ENCODE results near the gene ATP9A.
"Not testable (repeated sequence)": the region's sequence is repeated elsewhere in the genome, so short reads cannot be mapped to it uniquely, and the experiment has no call there.

ATP9A gene

DNA sequence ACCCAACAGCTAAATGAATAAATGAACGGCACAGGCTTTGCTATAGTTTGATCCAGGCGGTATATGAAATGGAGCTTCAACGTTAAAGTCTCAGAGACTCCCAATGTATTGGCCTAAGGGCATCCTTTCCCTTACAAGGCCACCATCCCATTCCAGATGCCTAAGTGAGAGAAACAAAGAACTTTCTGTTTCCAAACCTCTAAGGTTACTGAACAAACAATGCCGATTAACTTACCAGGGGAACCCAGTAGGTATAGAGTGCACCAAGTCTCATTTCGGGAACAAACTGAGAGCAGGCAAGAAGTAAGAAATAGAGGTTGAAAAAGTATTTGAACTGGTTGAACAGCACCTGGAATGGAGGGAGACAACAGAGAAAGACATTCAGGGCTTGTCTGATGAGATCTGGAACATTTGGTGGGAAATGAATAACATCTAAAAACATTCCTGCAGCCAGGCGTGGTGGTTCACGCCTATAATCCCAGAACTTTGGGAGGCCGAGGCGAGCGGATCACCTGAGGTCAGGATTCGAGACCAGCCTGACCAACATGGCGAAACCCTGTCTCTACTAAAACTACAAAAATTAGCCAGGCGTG, 42.5 kb downstream of the ATP9A start:
- DNase-seq: no peak

DNA sequence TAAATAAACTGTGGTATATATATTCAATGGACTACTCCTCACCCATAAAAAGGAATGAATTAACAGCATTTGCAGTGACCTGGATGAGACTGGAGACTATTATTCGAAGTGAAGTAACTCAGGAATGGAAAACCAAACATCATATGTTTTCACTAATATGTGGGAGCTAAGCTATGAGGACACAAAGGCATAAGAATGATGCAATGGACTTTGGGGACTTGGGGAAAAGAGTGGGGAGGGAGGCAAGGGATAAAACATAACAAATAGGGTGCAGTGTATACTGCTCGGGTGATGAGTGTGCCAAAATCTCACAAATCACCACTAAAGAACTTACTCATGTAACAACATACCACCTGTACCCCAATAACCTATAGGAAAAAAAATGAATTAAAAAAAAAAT, 45.2 kb downstream of the ATP9A start:
- not testable (repeated sequence) for DNase-seq

DNA sequence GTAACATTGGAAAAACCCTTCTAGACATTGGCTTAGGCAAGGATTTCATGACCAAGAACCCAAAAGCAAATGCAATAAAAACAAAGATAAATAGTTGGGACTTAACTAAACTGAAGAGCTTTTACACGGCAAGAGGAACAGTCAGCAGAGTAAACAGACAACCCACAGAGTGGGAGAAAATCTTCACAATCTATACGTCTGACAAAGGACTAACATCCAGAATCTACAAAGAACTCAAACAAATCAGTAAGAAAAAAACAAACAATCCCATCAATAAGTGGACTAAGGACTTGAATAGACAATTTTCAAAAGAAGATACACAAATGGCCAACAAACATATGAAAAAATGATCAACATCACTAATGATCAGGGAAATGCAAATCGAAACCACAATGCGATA, 45.9 kb downstream of the ATP9A start:
- DNase-seq: not testable (repeated sequence)

DNA sequence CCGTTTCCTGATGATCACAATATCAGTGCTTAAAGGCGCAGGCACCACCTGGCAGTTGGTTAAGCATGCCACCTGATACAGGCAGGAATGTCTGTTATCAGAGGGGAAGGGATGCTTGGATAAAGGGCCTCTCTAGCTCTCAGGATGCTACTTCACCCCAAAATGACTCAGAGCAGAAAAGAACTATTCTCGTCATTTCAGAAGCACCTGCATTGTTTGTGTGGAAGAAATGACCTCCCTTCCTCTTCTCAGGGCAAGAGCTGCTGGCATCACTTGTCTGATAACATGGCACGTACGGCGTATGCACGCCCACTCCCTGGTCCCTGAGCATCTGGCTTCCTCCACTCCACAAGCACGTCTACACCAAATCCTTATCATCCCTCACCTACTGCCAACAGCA, 47.3 kb downstream of the ATP9A start:
- no peak for DNase-seq

DNA sequence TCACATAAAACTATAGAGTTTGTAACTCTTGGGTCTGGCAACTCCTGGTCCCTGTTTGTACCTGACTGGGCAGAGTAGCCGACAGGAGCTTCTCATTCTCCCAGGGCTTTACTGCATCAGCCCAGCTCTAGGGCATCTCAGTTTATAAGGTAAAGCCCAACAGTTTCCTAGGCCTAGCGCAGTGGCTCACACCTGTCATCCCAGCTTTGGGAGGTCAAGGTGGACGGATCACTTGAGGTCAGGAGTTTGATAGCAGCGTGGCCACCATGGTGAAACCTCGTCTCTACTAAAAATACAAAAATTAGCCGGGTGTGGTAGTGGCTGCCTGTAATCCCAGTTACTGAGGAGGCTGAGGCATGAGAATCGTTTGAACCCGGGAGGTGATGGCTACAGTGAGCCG, 47.8 kb downstream of the ATP9A start:
- DNase-seq: no peak

DNA sequence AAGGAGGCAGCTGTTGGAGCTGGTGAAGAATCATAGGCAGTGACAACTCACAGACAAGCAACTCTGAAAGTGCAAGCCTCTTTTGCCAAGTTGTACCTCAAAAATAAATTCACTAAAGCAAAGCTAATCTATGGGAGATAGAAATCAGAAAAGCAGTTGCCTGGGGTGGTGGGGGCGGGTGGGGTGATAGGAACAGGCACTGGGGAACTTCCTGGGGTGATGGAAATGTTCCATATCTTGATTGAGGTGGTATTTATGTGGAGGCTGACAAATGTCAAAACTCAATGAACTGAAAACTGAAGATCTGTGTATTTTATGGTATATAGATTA, 52.4 kb downstream of the ATP9A start:
- no peak for DNase-seq

DNA sequence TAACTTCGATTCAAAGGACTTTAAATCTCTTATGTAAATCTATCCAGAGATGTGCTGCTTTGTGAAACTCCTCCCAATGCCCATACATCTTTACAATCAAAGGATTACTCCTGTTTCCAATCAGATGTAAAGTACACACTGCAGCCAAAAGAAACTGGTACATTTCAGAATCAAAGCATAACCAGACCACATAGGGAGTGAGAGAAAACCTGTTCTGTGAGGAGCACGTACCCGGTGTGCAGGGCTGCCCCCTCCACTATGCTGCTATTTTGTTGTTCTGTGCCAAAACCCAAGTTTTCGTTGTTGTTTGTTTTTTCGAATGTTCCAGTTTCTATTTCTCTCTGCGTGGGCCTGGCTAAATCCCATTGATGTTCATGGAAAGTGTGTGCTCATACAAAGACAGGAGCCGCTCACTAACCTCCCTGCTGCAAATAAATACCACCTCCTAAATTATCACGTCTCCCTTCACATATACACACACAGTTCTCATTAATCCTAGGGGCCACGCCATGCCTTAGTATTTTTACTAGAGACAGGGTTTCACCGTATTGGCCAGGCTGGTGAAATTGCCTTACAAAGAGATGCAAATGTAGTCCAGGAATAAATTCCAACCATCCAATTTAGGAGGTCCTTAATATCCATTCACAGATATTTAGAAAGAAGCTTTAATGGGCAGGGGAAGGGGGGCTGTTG, 52.9 kb downstream of the ATP9A start:
- no peak for DNase-seq

DNA sequence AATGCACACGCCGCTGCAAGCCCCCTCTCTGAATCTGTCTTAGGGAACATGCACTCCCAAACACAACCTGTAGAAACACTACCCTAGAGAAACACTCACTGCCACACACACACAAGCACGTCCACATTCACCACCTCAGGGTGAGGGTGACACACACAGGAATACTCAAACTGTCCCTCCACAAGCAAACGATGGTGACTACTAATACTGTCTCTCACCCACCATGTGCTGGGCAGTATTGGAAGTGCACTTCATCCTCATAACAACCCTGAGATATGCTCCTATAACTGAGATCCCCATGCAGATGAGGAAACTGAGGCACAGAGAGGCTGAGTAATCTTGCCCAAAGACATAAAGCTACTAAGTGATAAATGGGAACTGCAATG, 55.0 kb downstream of the ATP9A start:
- no peak for DNase-seq

DNA sequence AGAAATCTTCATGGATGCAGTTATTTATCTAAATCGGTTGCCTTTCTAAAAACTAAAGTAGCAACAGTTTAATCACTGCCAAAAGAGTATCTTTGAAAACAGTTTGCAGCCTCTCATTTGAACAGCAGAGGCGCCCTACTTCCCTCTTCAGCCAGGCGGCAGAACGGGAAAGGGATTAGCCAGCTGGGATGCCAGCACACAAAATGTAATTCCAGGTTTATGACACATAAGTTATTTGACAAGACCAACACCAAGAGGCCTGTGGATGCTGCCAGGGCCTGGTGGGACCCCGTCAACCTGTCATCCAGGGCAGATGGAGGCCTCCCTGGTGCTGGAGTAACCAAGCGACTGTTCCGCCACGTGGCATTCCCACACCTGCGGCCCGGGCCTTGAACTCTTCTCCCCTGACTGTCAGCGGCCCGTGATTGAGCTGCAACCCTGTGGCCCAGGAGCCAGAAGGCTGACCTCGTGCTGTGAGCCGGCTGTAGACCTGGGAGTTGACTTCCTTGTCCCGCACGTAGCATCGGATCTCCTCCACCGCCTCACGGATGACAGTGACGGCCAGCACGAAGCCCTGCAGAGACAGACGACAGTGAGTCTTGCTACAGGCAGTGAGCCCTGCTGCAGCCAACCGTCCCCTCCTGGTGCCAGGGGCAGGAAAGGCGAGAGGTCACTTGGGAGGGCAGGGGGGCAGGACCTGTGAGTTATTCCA, 55.5 kb downstream of the ATP9A start:
- DNase-seq: no peak

DNA sequence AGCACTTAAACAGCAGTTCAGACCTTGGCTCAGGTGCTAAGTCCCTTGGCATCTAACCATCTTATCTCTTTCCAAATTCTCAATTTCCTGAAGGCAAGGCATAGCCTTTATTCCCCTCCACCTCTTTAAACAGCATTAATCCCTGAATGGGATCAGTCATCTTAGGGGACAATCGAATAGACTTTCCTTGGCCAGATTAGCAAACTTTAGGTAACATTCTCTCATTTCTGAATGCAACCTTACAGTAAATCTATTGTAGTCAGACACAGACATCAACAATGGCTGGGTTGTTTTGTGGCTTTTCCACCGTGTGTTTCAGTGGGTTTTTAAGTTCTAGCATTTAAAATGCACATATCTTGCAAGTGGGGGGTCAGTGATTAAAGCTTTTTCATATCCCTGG, 56.8 kb downstream of the ATP9A start:
- no peak for DNase-seq

DNA sequence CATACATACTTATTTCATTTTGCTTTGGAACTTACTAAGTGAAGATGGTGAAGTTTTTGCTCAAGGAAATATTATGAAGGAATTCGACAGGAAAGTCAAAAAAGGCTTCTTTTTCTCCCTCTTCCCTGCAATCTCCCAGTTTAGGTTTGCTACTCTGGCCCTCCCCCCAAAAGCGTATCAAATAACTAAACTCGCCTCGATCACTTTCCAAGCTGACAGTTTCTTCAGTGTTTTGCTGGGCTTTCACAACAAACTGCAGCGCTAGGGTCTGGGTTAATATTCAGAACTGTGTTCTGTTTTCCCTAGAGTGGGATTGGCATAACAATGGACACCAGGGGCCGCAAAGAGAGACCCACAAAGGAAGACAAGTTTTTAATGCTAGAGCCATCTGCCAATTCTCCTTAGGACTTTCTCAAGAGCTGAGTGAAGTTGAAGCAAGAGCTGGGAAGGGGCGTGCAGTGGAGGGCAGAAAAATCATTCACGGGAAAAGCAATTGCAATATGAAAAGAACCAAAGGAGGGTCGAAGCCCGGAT, 57.8 kb downstream of the ATP9A start:
- no peak for DNase-seq

DNA sequence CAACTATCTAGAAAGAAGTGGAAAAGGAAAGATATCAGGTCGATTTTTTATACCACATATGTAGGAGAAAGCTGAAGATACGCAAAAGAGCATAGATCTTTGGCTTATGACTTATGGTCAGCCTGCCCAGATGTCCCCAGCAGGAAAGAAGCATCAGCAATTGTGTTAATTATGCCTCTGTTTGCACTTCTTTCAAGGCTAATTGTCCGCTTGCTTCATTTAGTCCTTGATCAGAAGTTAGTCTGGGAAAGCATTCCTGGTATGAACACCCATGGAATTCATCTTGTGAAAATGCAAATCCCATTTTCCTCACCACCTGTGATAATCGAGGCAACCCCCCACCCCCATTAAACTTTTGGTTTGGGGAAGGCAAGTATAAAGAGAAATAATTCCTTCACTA, 62.8 kb downstream of the ATP9A start:
- DNase-seq: no peak

DNA sequence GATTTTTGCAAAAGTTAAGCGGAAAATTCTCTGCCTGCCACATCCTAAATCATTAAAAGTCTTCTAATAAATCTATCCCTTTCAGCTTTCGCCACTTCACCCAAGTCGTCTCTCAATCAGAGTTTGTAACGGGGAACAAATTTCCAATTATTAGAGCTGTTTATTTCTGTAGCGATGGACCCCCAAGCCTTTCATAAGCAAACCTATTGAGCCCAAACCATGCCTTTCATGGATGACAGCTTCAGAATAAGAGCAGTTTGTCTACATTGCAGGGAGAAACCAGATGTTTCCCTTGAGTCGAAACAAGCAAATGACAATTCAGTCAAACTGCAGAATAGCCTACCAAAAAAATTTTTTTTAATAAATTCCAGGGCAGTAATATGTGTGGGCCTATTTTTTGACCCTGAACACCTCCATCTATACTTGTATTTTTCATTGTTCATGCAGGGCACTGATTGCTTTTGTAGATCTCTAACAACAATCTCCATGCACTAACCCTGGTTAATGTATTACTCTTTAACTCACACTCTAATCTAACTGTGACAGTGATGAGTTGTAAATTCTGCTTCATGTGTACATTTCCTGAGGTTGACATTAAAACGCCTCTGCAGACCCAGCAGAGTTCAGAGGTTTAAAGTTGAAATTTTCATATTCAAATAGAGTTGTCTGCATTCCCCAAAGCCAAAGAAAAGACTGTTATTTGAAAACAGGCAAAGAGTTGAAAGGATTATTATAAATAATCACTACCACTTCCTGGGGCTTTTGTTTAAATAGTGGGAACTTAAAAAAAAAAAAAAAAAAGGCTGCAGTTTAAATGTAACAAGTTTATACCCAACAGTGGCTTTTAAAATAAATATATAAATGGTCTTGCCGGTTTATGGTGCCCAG, 64.5 kb downstream of the ATP9A start:
- DNase-seq: no peak

DNA sequence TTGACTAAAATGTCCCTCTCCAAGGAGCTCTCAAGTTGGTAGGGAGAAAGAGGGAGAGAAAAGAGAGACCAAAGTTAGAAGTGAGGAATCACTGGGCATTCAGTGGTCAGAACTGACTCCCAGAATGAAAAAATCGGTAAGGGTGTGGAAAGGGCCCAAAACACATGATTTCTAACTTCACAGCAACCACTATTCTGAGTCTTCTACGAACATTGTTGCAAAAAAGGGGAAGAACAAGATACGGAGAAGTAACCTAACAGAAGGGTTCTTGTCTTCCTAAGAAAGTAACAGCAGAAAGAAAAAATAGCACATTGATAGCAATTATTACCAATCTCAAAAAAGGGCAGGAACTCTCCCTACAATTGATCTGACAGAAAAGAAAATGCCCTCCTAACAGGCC, 65.6 kb downstream of the ATP9A start:
- no peak for DNase-seq

DNA sequence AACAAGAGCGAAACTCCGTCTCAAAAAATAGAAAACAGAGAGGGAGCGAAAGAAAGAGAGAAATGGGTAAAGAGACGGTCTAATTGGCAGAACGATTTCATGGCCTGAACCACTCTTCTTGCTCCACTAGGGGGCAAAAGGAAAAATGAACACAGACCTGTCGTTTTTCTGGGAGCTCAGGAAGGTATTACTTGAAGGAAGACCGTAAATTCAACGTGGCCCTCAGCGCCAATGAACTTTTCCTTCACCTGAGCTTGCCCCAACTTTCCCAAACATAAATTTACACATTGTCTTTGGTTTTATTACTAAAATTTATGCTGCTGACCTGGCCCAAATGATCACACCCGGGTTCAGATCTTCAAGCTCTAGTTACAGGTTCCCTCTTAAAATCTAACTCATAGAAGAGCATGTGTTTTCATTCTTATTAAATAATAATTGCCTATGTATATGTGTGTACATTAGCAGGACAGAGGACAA, 67.3 kb downstream of the ATP9A start:
- no peak for DNase-seq

DNA sequence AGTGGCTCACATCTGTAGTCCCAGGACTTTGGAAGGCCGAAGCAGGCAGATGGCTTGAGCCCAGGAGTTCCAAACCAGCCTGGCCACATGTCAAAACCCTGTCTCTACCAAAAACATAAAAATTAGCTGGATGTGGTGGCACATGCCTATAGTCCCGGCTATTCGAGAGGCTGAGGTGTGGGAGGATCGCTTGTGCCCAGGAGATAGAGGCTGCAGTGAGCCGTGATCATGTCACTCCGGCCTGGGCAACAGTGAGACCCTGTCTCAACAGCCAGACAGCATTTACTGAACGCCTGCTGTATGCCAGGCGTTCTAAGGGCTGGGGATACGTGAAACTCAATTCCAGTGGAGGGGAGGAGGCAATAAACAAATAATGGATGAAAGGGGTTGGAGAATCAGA, 69.9 kb downstream of the ATP9A start:
- no peak for DNase-seq

DNA sequence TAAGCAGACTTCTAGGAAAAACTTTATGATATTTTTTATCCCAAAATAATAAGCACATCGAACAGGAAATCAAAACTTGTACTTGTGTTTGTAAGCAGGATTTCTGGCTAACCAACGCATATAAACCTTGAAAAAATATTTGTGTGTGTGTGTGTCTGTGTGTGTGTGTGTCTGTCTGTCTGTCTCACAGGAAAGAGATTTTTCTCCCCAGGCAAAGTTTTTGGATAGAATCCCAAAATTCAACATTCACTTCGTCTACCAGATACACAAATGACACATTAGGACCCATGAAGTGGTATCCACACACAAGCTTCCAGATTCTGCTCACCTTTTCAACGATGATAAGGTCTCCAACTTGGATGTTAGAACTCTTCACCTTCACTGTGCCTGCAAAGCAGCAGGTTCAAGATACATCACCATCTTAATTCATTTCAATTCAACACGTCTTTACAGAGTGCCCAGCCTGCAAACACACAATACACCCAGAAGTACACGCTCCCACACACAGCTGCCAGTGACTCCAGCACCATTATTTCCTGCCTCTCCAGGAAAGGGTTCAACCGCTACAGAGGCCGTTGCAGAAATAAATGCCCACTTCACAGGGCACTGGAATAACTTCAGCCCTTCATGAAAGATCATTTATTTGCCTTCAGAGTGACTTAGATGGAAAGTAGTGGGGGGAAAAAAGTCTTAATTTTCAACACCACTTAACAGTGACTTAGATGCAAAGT, 70.9 kb downstream of the ATP9A start:
- DNase-seq: no peak

DNA sequence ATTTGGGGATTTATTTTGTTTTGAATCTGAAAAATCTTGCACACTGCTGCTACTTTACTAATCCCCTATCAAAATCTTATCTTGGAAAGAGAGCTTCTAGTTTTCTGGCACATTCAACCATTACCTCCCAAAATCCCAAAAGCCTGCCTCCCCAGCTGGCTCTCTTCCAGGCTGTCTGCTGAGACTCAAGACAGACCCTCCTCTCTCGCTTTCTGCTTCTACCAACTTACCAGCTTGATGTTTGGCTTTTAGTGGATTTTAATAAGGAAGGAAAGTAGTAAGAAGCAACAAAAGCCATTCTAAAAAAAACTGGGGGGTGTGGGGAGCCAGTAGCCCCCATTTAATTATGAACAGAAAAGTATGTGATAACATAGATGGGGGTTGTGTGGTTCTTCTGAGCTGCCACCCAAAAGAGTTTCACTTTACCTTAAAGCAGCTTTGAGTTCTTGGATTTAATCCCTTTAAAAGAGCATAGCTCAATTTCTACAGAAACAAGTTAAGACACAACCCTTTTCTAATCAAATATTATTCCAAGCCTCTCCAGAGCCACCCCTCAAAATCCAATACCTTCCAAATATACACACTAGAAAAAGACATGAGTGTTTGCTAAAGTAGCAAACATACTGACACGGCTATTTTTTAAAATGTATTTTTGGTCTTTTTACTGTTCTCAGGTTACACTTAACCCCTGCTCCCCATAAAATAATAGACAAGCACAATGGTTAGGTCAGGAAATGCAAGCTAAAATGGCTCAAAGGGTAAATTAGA, 71.7 kb downstream of the ATP9A start:
- no peak for DNase-seq

DNA sequence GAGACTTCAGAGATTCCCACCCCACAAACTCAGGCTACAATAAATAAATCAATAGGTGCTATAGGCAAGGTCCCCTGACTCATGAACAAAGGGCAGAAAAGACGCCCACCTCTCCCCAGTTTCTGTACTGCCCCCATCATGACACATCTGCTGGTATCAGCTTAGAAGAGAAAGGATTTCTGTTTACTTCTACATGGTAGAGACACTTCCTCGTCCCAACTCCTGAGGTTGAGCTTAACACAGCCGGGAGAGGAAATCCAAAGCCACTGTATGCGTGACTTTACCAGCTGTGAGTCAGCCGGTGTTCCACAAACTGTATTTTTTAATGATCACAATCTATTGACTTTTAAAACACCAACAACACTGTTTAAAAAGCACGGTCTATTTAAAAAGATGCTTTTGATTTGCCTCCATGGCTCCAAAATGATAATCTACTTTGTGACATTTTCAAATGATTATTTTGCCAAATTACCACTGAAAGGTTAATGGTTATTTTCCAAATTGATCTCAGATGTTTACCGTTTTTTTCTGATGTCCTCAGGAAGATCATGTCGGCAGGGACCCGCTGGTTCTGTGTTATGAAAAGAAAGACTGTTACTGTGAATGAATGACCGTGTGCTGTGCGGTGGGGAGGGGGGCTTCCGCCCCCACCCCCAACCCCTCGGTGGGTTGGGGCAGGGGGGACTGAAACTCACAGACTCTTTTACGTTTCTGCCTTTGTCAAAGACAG, 72.5 kb downstream of the ATP9A start:
- DNase-seq: no peak

DNA sequence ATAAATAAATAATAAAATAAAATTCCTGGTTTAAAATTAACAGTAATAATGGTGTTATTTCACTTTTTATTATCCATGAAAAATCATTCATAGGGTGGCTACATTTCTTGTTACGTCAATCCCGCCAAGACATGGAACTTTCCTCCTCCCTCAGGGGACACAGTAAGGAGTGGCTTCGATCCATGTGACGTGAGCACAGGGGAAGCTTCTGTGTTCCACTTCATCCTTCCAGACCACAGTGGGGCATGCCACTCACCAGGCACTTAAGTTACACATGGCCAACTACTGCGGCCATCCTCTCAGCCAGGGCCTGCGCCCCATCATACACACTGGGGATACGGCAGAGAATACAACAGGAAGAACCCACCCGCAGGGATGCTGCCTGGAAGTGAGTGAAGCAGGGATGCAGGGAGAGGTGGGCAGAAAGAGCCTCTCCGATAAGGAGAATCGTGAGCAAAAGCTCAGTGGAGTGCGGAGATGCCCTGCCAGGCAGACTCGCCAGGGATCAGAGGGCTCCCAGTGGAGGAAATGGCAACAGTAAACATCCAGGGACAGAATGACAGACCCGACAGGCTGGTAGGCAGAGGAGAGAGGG, 75.3 kb downstream of the ATP9A start:
- DNase-seq: no peak

DNA sequence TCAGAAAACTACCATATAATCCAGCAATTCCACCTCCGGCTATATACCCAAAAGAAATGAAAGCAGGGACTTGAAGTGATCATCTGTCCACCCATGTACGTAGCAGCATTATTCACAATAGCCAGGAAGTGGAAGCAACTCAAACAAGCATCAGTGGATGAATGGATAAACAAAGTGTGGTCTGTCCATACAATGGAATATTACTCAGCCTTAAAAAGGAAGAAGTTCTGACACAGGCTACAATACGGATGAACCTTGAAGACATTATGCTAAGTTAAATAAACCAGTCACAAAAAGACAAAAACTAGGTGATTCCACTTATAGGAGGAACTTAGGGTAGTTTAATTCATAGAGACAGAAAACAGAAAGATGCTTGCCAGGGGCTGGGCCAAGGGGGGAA, 76.5 kb downstream of the ATP9A start:
- no peak for DNase-seq

Measured in activated CD8-positive, alpha-beta memory T cell treated with anti-CD3 and anti-CD28 coated beads, Interleukin-2, amount 50 U/mL, for 48 hours (primary cell).